Medulla oblongata (tissue), 1 donor: ENCODE data around the gene ZBED5.

Experiments used
- DNase-seq: peaks from one replicate; pipeline ENCODE4 v3.0.0-alpha.2; 2015; ENCODE audit errors: extremely low spot score

ZBED5 gene

DNA sequence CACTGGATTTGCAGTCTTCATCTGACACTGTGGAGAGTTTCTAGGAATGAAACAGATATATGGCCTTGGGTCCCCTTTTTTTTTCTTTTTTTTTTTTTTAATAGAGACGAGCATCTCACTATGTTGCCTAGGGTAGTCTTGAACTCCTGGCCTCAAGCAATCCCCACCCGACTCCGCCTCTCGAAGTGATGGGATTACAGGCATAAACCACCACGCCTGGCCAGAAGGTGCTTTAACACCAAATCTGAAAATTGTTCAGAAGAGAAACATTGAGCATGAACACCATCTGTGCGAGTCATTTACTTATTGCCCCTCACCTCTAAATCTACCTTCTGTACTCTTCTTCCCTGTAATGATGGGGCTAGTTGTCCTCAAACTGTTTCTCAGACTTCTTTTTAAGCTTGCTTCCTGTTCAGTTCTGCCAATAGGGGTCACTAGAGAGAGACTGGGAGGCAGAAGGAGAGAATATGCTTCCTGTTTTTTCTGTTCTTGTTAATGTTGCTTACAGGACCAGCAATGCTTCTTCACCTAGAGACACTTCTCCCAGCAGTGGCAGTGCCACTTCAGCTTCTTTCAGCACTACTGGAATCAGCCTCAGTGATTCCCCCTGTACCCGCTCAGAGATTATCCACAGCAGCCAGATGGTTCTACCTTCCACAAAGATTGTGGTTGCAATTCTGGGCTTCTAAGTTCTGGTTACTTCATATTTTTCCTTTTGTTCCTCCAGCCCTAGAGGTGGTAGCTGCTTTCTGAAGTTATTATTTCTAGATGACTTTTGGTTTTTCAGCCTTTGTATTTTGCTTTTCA, 20.8 kb upstream of the ZBED5 start:
- peak; percentile 61 for DNase-seq

DNA sequence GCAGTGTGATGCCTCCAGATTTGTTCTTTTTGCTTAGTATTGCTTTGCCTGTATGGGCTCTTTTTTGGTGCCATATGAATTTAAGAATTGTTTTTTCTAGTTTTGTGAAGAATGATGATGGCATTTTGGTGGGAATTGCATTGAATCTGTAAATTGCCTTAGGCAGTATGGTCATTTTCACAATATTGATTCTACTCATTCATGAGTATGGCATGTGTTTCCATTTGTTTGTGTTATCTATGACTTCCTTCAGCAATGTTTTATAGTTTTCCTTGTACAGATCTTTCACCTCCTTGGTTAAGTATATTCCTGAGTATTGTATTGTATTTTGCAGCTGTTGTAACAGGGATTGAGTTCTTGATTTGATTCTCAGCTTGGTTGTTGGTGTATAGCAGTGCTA, 18.3 kb upstream of the ZBED5 start:
- no peak for DNase-seq

DNA sequence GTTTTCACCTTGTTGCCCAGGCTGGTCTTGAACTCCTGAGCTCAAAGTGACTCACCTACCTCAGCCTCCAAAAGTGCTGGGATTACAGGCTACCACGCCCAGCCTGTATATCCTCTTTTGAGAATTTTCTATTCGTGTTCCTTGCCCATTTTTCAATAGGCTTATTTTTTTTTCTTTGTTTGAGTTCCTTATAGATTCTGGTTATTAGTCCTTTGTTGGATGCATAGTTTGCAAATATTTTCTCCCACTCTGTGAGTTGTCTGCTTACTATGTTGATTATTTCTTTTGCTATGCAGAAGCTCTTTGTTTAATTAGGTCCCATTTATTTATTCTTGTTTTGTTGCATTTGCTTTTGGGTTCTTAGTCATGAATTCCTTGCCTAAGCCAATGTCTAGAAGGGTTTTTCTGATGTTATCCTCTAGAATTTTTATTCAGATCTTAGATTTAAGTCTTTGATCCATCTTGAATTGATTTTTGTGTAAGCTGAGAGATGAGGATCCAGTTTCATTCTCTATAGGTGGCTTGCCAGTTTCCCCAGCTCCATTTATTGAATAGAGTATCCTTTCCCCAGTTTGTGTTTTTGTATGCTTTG, 17.7 kb upstream of the ZBED5 start:
- DNase-seq, result no peak

DNA sequence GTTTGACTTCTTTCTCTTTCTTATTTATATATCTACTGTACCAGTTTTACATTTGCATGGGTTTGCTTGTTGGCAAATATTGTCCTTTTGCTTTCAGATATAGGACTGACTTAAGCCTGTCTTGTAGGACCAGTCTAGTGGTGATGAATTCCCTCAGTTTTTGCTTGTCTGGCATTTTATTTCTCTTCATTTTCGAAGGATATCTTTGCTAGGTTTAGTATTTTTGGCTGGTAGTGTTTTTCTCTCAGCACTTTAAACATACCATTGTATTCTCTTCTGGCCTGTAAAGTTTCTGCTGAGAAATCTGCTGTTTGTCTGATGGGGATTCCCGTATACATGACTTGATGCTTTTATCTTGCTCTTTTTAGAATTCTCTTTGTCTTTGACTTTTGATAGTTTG, 14.2 kb upstream of the ZBED5 start:
- DNase-seq, result no peak

GRCh38 chr11:10868352-10868751, 10.5 kb upstream of the ZBED5 start:
- DNase-seq, result no peak

- no peak for DNase-seq
Measured at GRCh38 chr11:10866893-10867331, 9.1 kb upstream of the ZBED5 start.

DNA sequence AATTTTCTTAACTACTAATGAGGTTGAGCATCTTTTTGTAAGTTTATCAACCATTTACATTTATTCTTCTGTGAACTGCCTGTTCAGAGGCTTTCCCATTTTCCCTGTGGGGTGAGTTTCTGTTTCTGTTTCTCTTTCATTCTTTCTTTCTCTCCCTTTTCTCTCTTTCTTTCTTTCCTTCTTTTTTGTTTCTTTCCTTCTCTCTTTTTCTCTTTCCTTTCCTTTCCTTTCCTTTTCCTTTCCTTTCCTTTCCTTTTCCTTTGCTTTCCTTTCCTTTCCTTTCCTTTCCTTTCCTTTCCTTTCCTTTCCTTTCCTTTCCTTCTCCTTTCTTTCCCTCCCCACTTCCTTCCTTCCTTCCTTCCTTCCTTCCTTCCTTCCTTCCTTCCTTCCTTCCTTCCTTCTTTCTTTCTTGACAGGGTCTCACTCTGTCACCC, 8.0 kb upstream of the ZBED5 start:
- no peak for DNase-seq

DNA sequence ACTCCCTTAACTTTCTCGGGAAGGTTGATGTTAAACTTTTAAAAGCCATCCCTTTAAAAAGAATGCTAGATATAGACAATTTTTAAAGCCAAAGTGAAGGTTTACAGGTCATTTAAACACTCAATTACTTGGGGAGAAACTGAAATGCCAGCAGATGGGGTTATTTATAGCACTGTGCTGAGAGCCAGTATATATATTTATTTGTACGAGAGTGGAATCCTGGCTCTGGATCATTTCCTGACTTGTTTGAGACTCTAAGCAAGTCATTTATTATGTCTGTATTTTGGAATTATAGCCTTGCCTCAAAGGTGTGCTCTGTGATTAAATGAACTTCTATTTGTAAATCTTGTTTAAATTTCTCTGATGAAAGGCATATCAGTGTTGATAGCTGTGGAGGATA, 6.8 kb upstream of the ZBED5 start:
- DNase-seq, result no peak

- DNase-seq, result no peak
Measured at GRCh38 chr11:10862446-10862845, 4.6 kb upstream of the ZBED5 start.

DNA sequence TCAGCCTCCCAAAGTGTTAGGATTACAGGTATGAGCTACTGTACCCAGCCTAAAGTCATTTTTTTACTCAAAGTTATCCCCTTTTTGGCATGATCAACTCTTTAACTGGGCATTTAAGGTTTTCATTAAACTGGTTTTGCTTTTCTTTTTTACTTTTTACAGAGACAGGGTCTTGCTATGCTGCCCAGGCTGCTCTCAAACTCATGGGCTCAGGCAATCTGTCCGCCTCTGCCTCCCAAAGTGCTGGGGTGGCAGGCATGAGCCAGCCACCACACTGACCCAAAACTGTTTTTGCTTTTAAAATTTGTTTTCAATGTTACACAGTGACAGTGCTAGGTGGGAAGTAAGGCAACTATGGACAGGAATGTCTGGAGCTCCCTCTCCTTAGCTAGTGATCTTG, 3.9 kb upstream of the ZBED5 start:
- no peak for DNase-seq

DNA sequence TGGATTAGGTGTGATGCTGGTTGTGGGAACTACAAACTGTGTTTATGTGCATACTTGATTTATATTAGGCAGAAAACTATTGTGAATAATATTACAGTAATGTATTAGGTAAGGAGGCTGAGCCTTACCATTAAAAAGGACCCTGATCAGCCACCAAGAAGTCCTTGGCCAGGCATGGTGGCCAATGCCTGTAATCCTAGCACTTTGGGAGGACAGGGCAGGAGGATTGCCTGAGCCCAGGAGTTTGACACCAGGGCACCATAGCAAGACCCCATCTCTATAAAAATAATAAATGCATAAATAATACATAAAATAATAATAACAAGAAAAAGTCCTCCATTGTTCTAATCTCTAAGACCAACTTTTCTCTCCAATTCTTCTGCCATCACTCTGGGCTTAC, 3.2 kb upstream of the ZBED5 start:
- no peak for DNase-seq

- peak; percentile 48 for DNase-seq
Measured at GRCh38 chr11:10858439-10859325, 829 bp upstream of the ZBED5 start.

- no peak for DNase-seq
Measured at GRCh38 chr11:10857459-10857708, 469 bp downstream of the ZBED5 start.

DNA sequence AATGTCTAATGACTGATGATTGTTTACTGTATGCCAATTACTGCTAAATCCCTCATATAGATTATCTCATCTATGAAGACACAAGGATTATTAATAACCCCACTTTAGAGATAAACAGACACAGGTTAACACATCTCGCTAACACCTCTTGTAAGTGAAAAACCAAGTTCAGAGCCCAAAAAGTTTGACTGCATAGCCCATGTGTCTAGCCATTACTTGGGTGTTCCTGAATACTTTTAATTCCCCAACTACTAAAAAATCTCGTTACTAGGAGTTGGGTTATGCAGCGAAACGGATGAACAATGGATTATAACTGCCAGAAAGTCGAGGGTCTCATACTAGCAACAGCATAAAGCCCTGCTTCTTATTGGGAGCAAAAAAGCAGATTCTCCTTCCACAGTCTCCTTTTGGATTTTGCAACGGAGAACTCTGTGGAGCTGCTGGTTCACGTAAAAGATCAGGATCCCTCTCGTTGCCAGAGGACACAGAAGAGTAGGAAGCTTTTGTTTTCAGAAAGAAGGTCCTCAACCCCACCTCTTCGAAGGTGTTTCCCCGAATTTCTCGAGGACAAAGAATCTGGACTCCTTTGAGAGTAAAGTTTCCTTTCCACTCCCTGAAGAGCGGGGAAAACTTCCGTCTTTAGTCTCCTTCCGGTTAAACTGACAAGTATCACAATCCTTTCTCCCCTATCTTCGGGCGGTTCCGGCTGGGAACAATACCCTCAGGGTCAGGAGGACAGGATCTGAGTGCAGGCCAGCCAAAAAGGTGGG, 979 bp downstream of the ZBED5 start:
- DNase-seq, result peak; percentile 62

GRCh38 chr11:10855295-10855694, 2.6 kb downstream of the ZBED5 start:
- DNase-seq, result no peak

DNA sequence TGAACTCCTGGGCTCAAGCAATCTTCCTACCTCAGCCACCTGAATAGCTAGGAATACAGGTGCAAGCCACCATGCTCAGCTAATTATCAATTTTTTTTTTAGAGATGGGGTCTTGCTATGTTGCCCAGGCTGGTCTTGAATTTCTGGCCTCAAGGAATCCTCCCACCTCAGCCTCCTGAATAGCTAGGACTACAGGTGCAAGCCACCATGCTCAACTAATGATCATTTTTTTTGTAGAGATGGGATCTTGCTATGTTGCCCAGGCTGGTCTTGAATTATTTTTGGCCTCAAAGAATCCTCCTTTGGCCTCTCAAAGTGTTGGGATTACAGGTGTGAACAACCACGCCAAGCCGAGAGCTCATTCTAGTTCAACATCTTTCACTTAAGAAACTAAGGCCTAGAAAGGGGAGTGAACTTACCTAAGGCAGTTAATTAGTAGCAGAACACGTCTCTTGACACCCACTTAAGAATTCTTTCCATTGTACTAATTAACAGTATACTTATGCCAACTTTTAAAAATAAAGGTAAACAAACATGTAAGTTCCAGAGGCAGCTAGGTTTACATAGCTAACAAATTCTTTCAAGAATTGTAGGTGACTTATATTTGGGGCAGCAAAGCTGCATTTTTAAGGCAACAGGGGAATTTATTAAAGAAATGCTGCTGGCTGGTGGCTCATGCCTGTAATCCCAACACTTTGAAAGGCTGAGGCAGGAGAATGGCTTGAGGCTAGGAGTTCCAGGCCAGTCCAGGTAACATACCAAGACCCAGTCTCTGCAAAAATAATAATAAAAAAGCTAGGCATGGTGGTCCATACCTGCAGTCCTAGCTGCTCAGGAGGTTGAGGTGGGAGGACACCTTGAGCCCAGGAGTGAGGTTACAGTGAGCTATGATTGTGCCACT, 9.6 kb downstream of the ZBED5 start:
- no peak for DNase-seq

DNA sequence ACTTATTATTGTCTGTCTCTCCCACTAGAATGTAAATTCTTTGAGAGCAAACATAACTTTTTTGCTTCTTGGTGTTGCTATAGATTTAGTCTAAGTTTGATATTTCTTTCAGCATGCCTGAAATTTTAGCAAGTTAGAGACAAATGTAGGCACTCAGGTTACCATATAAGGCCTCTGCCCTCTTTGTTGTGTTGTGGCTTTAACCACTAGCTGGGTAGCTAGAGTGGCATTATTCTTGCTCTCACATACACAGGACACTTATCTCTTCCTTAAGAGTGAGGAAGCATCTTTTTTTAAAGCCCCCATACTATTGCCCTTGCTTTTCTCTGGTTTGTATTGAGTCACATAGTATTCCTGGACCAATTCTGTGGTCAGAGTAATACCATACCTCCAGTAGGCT, 11.2 kb downstream of the ZBED5 start:
- no peak for DNase-seq

GRCh38 chr11:10845589-10845988, 12.3 kb downstream of the ZBED5 start:
- DNase-seq, result no peak

DNA sequence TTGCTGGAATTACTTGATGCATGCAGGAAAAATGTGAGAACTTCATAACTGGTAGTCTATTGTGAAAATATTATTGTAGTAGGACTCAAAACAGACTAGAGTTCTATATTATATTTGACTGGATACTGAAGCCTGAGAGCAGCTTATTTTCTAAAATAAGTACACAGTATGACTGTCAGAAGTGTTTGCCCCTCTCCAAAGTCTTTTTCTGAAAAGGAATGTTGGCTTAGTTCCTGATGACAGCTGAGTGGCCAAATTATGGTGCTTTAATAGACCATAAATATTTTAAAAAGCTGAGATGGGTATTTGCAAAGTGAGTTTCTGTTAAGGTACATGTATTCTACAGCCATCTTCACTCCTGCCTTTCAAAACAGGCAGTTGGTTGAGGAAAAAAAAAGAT, 13.1 kb downstream of the ZBED5 start:
- DNase-seq, result no peak

- DNase-seq, result peak; percentile 38
Measured at GRCh38 chr11:10844356-10844755, 13.5 kb downstream of the ZBED5 start.

GRCh38 chr11:10838881-10839280, 19.0 kb downstream of the ZBED5 start:
- no peak for DNase-seq
